ENCODE data around the gene KCNJ12. TPM values are rescaled to one million over a fixed set of nuclear protein-coding genes. Genes with fewer than 3 reads are reported as not detected.
"Not testable (repeated sequence)": the region's sequence is repeated elsewhere in the genome, so short reads cannot be mapped to it uniquely, and the experiment has no call there.

Gene KCNJ12
- total and polyA plus RNA-seq, 2 experiments from 2014 or later = 0.61 to 2.4 TPM

GRCh38 chr17:21337981-21338625 is 38.1 kb upstream of the KCNJ12 start:
- H3K9me2 ChIP-seq (ENCODE audit: insufficient read depth); H3K27ac Mint-ChIP-seq; H3K4me1 ChIP-seq (ENCODE audit: insufficient read depth); H3K36me3 ChIP-seq (ENCODE audit: insufficient read depth); H4K20me1 ChIP-seq (replicated peaks; ENCODE audit: insufficient read depth); H3K27me3 ChIP-seq (ENCODE audit: insufficient read depth); H3K4me1 Mint-ChIP-seq; H3K27ac ChIP-seq (ENCODE audit: low read depth); H3F3A ChIP-seq (replicated peaks; ENCODE audit: low read depth); DNase-seq (ENCODE audit: low spot score); H3K4me3 ChIP-seq; H3K4me3 Mint-ChIP-seq; H3K27me3 Mint-ChIP-seq (ENCODE audit: insufficient read depth, low read depth, poor library complexity); H3K36me3 Mint-ChIP-seq (ENCODE audit: low read depth); H3K79me2 ChIP-seq (replicated peaks; ENCODE audit: insufficient read depth); ATAC-seq; H2AFZ ChIP-seq; H3K4me2 ChIP-seq: not testable (repeated sequence)
- peaks cover 21% of the 10 kb centered on the region for H3K9me3 Mint-ChIP-seq

- ATAC-seq (no peak), DNase-seq (ENCODE audit: low spot score) (no peak)
- H3K4me1 ChIP-seq (ENCODE audit: insufficient read depth) = no peaks in the 10 kb centered on the region
- no peaks in the 10 kb centered on the region for H3K9me2 ChIP-seq (ENCODE audit: insufficient read depth)
- H3K27me3 ChIP-seq (ENCODE audit: insufficient read depth) = no peaks in the 10 kb centered on the region
- H3F3A ChIP-seq (replicated peaks; ENCODE audit: low read depth) = no peaks in the 10 kb centered on the region
- no peaks in the 10 kb centered on the region for H3K79me2 ChIP-seq (replicated peaks; ENCODE audit: insufficient read depth)
- H3K27ac ChIP-seq (ENCODE audit: low read depth) = no peak overlapping the region
- Mint-ChIP-seq H3K27ac (no peak overlapping the region), H3K4me1 (no peaks in the 10 kb centered on the region), H3K9me3 (peaks cover 21% of the 10 kb centered on the region), H3K36me3 (ENCODE audit: low read depth) (no peaks in the 10 kb centered on the region), H3K27me3 (ENCODE audit: insufficient read depth, low read depth, poor library complexity) (peaks cover 3% of the 10 kb centered on the region), H3K4me3 (no peak overlapping the region)
- H3K4me2 ChIP-seq = no peak overlapping the region
- H4K20me1 ChIP-seq (replicated peaks; ENCODE audit: insufficient read depth) = no peaks in the 10 kb centered on the region
- H3K4me3 ChIP-seq = no peak overlapping the region
- no peak overlapping the region for H2AFZ ChIP-seq
- no peaks in the 10 kb centered on the region for H3K36me3 ChIP-seq (ENCODE audit: insufficient read depth)
- no peak for TF ChIP-seq CTCF (conservative IDR thresholded peaks at IDR 0.05; ENCODE audit: low read depth in 2 of 2)
- TF ChIP-seq JUNB (IDR thresholded peaks at IDR 0.05; ENCODE audit: unreplicated experiment) = no peak
- TF ChIP-seq CREB1 (CRISPR knock-in tag; IDR thresholded peaks at IDR 0.05; ENCODE audit: low read depth) = no peak
- TF ChIP-seq ZNF462 (CRISPR knock-in tag; IDR thresholded peaks at IDR 0.05) = no peak
- no peak for TF ChIP-seq POLR2AphosphoS5 (IDR thresholded peaks at IDR 0.05; ENCODE audit: low read depth)
- TF ChIP-seq EZH2 (IDR thresholded peaks at IDR 0.05; ENCODE audit: low read depth, unreplicated experiment) = no peak
- TF ChIP-seq ZNF331 (CRISPR knock-in tag; IDR thresholded peaks at IDR 0.05; ENCODE audit: low read depth) = no peak
- TF ChIP-seq EZH2phosphoT487 (IDR thresholded peaks at IDR 0.05; ENCODE audit: unreplicated experiment) = no peak
- TF ChIP-seq ZNF114 (CRISPR knock-in tag; IDR thresholded peaks at IDR 0.05) = no peak
- TF ChIP-seq ETS1 (IDR thresholded peaks at IDR 0.05) = no peak
These were observed 37.1 kb upstream of the KCNJ12 start for GRCh38 chr17:21339011-21339410.

Data from GM23338 (cell line).